Spleen (tissue), 11 donors: ENCODE measurements around the gene ANKK1. TPM values are rescaled to one million over a fixed set of nuclear protein-coding genes. Genes with fewer than 3 reads are reported as not detected.

Experiments
- DNase-seq: peaks from one replicate; pipeline ENCODE4 v3.0.0-alpha.2; 2020
- H3K27ac ChIP-seq, 8 donors: fragments of 200-600 bp; sonication (generic) in 7 of 8; 1 replicate in 4 of 8; 2 replicates in 4 of 8; pipeline versions ENCODE4 v1.5.0 to v1.8.0; 2016 to 2021; ENCODE audit warnings: inconsistent platforms in 4 of 8, mild to moderate bottlenecking in 4 of 8, moderate library complexity in 1 of 8
- H3K27me3 ChIP-seq, 7 donors: fragments of 200-600 bp; sonication (generic) in 6 of 7; replicated peaks in 1 of 7; 1 replicate in 4 of 7; 2 replicates in 3 of 7; pipeline versions ENCODE4 v1.5.0 to v1.8.0; 2016 to 2021; ENCODE audit warnings: inconsistent platforms in 3 of 7, mild to moderate bottlenecking in 1 of 7
- H3K36me3 ChIP-seq, 6 donors: fragments of 200-600 bp; sonication (generic) in 5 of 6; 1 replicate in 4 of 6; 2 replicates in 2 of 6; pipeline versions ENCODE4 v1.5.0 to v1.8.0; 2016 to 2021; ENCODE audit warnings: inconsistent platforms in 2 of 6
- H3K4me1 ChIP-seq, 6 donors: fragments of 200-600 bp; sonication (generic) in 5 of 6; 1 replicate in 3 of 6; 2 replicates in 3 of 6; pipeline versions ENCODE4 v1.5.0 to v1.8.0; 2016 to 2021; ENCODE audit warnings: inconsistent platforms in 3 of 6
- H3K4me3 ChIP-seq, 8 donors: fragments of 200-600 bp; sonication (generic) in 7 of 8; 1 replicate in 4 of 8; 2 replicates in 4 of 8; pipeline versions ENCODE4 v1.5.0 to v1.8.0; 2016 to 2021; ENCODE audit warnings: inconsistent platforms in 4 of 8, mild to moderate bottlenecking in 4 of 8, moderate library complexity in 2 of 8
- H3K9me3 ChIP-seq, 8 donors: fragments of 200-600 bp; sonication (generic) in 7 of 8; 1 replicate in 4 of 8; 2 replicates in 4 of 8; pipeline versions ENCODE4 v1.5.0 to v1.8.0; 2016 to 2021; ENCODE audit warnings: inconsistent platforms in 4 of 8
- CTCF ChIP-seq, 11 experiments: fragments of 200-600 bp in 7 of 11; fragments of 450-650 bp in 4 of 11; sonication (generic) in 4 of 11; IDR thresholded peaks in 8 of 11; conservative IDR thresholded peaks in 3 of 11; 1 replicate in 7 of 11; 2 replicates in 4 of 11; pipeline versions ENCODE4 v1.4.0 to v1.8.0; 2016 to 2021; ENCODE audit warnings: antibody characterized with exemption in 11 of 11, inconsistent platforms in 4 of 11, mild to moderate bottlenecking in 1 of 11
- POLR2A ChIP-seq, 3 donors: fragments of 450-650 bp; IDR thresholded peaks; one replicate each; pipeline ENCODE4 v1.5.1; 2017; ENCODE audit warnings: antibody characterized with exemption in 3 of 3, mild to moderate bottlenecking in 1 of 3
- POLR2AphosphoS5 ChIP-seq, 3 donors: sonication (generic); formaldehyde crosslinking; IDR thresholded peaks; one replicate each; pipeline ENCODE4 v1.5.1; 2017; ENCODE audit warnings: antibody characterized with exemption in 3 of 3
- WGBS, 5 donors: extraction: QIAGEN DNeasy Blood & Tissue Kit in 3 of 5; methylation state at CpG; one replicate each; pipeline versions ENCODE4 v1.1.5 to v1.1.7; 2013 to 2018; 5-methylcytosine and 5-hydroxymethylcytosine counted together
- intact Hi-C: fragments of 100-400 bp; cut with DNase I; formaldehyde crosslinking; loops from one replicate; pipeline ENCODE4 v1.15.0; 2023; ENCODE audit warnings: low total_unique reads
- polyA plus RNA-seq, 3 donors: library from polyadenylated mRNA; stranded (reverse); fragments of 200-250 nt; gene quantifications; one replicate each; pipeline ENCODE4 v1.2.1, GENCODE V29; 2013
- total RNA-seq, 7 donors: library from RNA; depleted of rRNA in 3 of 7; stranded (reverse); fragments of >200 nt in 3 of 7; fragmentation: NEBNext Ultra II Directional in 4 of 7; extraction: Animal tissue kit (Norgen Biotek cat#: 25700) in 4 of 7; gene quantifications; one replicate each; pipeline versions ENCODE4 v1.1.0 to v1.2.1, GENCODE V29; 2016 to 2021
- donor health status: healthy with polysubstance abuse.
- donor health status: DM: no; HTN: no; CAD: no; lungs with moderate emphysema.
- donor health status: DM: no; HTN: no; CAD: no.
- donor health status: Bipolar disorder and iron deficiency.
- donor health status: healthy.
- donor health status: DM: no; HTN: no; CAD: no.
- donor health status: DM: yes; HTN: yes; CAD: no.

ANKK1 gene
- total and polyA plus RNA-seq, 10 donors, result 0.26 to 2.0 (median 0.65) TPM

- DNase-seq, result no peak
- WGBS, 5 donors, result 65 to 82% (median 66%) methylated on average over 6 of the region's 6 CpGs
Measured at GRCh38 chr11:113446112-113446511, 58.5 kb downstream of the ANKK1 start.

GRCh38 chr11:113446938-113447337, 59.4 kb downstream of the ANKK1 start:
- WGBS, 5 donors, result 77 to 82% (median 80%) methylated on average over 6 of the region's 6 CpGs
- H3K36me3 ChIP-seq, result no peaks in the 10 kb centered on the region
- DNase-seq, result no peak
- TF ChIP-seq CTCF (IDR thresholded peaks at IDR 0.05 in 8 of 11, conservative IDR thresholded peaks at IDR 0.05 in 3 of 11), result no peak
- TF ChIP-seq POLR2AphosphoS5 (IDR thresholded peaks at IDR 0.05), result no peak
- no peak for TF ChIP-seq POLR2A (IDR thresholded peaks at IDR 0.05)
- H3K4me1 ChIP-seq, result no peaks in the 10 kb centered on the region
- H3K27ac ChIP-seq, result no peak overlapping the region
- H3K9me3 ChIP-seq, result no peaks in the 10 kb centered on the region
- H3K27me3 ChIP-seq, result peaks cover 0 to 46% (median 0%) of the 10 kb centered on the region in 7 donors
- intact Hi-C loops, result no loop called here
- no peak overlapping the region for H3K4me3 ChIP-seq

More at GRCh38 chr11:113446112-113446511, 58.5 kb downstream of the ANKK1 start:
- Histone ChIP-seq H3K27ac (no peak overlapping the region), H3K4me3 (no peak overlapping the region), H3K27me3 (peaks cover 0 to 52% (median 0%) of the 10 kb centered on the region in 7 donors), H3K9me3 (no peaks in the 10 kb centered on the region), H3K36me3 (no peaks in the 10 kb centered on the region), H3K4me1 (no peaks in the 10 kb centered on the region)
- TF ChIP-seq POLR2A (IDR thresholded peaks at IDR 0.05), result no peak
- intact Hi-C loops, result no loop called here

GRCh38 chr11:113447621-113448315, 60.2 kb downstream of the ANKK1 start:
- Histone ChIP-seq H3K4me3 (no peak overlapping the region), H3K27ac (no peak overlapping the region), H3K4me1 (no peaks in the 10 kb centered on the region), H3K27me3 (peaks cover 0 to 37% (median 0%) of the 10 kb centered on the region in 7 donors), H3K36me3 (no peaks in the 10 kb centered on the region), H3K9me3 (no peaks in the 10 kb centered on the region)
- TF ChIP-seq POLR2AphosphoS5 (IDR thresholded peaks at IDR 0.05), result no peak
- TF ChIP-seq POLR2A (IDR thresholded peaks at IDR 0.05), result no peak
- no peak for TF ChIP-seq CTCF (IDR thresholded peaks at IDR 0.05 in 8 of 11, conservative IDR thresholded peaks at IDR 0.05 in 3 of 11)
- intact Hi-C loops, result no loop called here
- no peak for DNase-seq
- 63 to 75% (median 72%) methylated on average over 6 to 8 of the region's 8 CpGs for WGBS, 5 donors

- 64 to 79% (median 67%) methylated on average over 4 to 5 of the region's 5 CpGs for WGBS, 5 donors
- intact Hi-C loops, result no loop called here
- peaks cover 0 to 32% (median 0%) of the 10 kb centered on the region in 7 donors for H3K27me3 ChIP-seq
- no peak for DNase-seq
- no peak overlapping the region for H3K4me3 ChIP-seq
- TF ChIP-seq POLR2A (IDR thresholded peaks at IDR 0.05) (no peak), CTCF (IDR thresholded peaks at IDR 0.05 in 8 of 11, conservative IDR thresholded peaks at IDR 0.05 in 3 of 11) (no peak), POLR2AphosphoS5 (IDR thresholded peaks at IDR 0.05) (no peak)
- no peak overlapping the region for H3K27ac ChIP-seq
- H3K4me1 ChIP-seq, result no peaks in the 10 kb centered on the region
- no peaks in the 10 kb centered on the region for H3K36me3 ChIP-seq
- H3K9me3 ChIP-seq, result no peaks in the 10 kb centered on the region
Measured at GRCh38 chr11:113448316-113448677, 60.7 kb downstream of the ANKK1 start.
